GM13977 (cell line): ENCODE data around the gene ZFR2.

ENCODE experiments used
- DNase-seq: peaks from one replicate; pipeline ENCODE4 v3.0.0; 2012; ENCODE audit warnings: low spot score
- in situ Hi-C: fragments of 300-500 bp; cut with MboI; formaldehyde crosslinking; loops from one replicate; pipeline ENCODE4 v1.12.0; 2022; ENCODE audit warnings: low sequenced_read_pairs, low pct_unique_long_range_greater_than_20kb, mixed read lengths, inconsistent platforms; ENCODE audit not compliant: unreplicated experiment
- TF ChIP-seq, protein P1 (sequence below): IDR thresholded peaks from 2 replicates; pipeline ENCODE4 v1.5.1; 2012; ENCODE audit warnings: mild to moderate bottlenecking, control low read depth; ENCODE audit not compliant: insufficient read depth; ENCODE audit errors: extremely low read depth, missing control alignments

ZFR2 gene

DNA sequence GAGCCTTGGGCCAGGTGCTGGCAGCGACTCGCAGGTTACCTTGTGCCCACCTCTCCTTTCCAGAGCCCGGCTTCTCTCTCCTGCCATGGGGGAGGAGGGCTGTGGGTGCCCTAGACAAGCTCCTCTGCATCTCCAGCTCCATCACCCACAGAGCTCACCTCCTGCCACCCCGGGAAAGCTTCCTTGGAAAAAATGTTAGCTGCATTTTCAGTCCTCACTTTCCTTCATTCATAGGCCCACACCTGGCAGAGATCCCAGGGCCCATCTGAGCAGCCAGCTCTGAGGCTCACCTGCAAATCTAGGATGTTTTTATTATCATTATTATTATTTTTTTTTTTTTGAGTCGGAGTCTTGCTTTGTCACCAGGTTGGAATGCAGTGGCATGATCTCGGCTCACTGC, 36.8 kb downstream of the ZFR2 start:
- TF ChIP-seq, protein P1, sequence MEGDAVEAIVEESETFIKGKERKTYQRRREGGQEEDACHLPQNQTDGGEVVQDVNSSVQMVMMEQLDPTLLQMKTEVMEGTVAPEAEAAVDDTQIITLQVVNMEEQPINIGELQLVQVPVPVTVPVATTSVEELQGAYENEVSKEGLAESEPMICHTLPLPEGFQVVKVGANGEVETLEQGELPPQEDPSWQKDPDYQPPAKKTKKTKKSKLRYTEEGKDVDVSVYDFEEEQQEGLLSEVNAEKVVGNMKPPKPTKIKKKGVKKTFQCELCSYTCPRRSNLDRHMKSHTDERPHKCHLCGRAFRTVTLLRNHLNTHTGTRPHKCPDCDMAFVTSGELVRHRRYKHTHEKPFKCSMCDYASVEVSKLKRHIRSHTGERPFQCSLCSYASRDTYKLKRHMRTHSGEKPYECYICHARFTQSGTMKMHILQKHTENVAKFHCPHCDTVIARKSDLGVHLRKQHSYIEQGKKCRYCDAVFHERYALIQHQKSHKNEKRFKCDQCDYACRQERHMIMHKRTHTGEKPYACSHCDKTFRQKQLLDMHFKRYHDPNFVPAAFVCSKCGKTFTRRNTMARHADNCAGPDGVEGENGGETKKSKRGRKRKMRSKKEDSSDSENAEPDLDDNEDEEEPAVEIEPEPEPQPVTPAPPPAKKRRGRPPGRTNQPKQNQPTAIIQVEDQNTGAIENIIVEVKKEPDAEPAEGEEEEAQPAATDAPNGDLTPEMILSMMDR, result no peak
- in situ Hi-C loops, result no loop called here
- no peak for DNase-seq

DNA sequence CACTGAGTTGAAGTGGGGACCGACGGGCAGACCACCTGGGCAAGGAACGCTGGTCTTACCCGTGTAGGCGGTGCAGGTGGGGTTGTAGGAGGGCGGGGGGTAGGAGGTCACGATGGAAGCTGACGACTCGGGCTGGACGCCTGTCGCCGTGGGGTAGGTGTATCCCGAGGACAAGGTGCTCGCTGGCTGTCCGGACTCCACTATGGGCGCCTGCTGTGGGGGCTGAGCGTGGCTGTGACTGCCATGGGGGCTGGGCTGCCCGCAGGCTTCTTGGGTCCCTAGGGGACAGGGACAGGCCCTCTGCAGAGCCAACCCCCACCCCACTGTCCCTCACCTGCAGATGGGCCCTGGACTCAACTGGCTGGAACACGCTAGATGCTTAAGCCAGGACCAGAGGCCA, 37.2 kb downstream of the ZFR2 start:
- TF ChIP-seq, protein P1, result no peak
- in situ Hi-C loops, result no loop called here
- no peak for DNase-seq

DNA sequence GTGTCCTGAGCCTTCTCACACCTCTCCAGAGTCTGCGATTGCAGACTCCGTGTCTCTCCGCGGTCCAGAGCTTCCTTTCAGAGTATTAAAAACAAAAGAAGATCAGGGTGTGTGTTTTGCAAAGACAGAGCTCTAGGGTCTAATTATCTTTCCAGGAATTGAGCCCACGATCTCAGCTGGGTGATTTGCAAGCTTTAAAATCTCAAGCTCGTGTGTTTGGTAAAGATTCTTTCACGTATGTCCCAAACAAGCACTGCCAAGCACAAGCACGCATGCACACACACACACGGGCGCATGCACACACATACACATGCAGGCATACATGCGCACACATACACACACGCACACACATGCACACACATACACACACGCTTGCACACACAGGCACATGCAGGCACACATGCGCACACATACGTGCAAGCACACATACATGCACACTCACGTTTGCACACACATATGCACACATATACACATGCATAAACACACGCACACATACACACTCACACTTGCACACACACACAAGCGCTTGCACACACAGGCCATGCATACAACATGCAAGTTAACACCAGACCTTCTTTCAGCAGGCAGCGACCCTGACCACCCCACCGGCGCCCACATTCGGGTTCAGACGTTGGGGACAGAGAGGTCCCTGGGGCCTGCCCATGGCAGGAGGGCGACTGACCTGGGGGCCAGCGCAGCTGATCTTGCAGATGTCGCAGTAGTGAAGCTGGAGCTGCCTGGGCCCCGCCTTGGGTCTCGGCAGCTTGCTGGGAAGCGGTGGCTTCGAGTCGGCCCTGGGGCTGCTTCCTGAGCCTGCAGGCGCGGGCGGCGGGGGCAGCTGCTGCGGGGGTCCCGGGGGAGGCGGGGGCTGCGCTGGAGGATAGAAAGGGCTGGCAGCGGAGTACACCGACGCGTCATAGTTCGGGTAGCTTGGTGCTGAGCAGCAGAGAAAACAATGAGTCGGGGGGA, 37.9 kb downstream of the ZFR2 start:
- in situ Hi-C loops, result no loop called here
- DNase-seq, result no peak
- TF ChIP-seq, protein P1, result no peak

DNA sequence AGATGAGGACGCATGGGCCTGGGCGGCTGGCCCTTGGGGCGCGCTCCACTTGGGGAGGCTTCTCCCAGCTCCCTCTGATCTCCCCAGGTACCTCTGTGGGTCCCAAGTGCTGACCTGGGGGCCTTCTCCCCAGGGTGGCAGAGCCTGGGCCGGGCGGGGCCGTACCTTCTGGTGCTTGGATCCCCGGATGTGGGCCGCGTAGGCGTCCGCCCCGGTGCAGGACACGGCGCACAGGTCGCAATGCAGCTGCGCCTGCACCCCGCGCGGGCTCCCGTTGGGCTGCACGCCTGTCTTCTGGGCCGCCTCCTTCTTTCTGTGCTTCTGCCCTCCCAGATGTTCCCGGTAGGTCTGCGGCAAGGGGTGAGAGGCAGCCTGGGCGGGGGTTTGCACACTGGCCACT, 41.5 kb downstream of the ZFR2 start:
- TF ChIP-seq, protein P1, result no peak
- in situ Hi-C loops, result no loop called here
- no peak for DNase-seq

DNA sequence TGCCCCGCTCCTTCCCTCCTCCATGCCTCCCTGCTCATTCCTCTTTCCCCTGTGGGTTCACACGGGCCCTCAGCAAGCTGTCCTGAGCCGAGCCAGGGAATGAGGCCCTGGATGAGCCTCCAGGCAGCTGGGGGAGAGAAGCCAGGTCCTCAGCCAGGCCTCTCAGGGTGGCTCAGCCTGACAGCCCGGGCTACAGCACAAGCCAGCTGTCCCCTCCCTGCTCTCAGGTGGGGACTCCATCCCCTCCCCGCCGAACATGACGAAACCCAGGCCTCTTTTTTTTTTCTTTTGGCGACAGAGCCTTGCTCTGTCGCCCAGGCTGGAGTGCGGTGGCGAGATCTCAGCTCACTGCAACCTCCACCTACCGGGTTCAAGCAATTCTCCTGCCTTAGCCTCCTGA, 42.7 kb downstream of the ZFR2 start:
- no peak for DNase-seq
- in situ Hi-C loops, result no loop called here
- TF ChIP-seq, protein P1, result no peak

DNA sequence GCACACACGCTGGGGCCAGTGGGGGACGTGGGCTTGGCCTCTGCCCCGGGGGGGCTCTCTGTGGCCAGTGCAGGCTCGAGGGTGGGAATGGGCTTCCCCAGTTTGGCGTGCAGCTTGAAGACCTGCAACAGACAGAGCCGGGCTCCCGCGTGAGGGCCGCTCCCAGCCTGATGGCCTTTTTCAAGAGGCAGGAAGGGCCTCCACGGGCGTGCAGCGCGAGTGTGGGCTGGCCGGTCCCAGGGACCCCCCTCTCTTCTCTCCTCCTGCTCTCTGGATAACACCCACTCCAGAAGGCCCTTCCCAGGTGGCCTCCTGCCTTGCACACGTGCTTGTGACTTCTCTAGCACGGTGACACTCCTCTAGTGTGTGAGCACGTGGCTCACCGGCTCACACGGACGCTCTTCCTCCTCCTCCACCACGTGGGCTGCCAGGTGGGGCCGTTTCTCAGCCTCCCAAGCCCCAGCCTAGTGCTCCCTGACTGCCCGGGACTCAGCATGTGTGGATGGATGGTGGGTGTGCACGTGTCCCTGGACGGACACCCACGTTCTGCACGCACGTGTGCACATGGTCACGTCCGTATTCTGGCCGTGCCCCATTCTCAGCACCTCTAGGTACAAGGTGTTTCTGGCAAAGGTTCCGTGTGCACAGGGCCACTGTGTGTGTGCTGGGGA, 43.4 kb downstream of the ZFR2 start:
- TF ChIP-seq, protein P1, result no peak
- DNase-seq, result no peak

More for the DNA sequence above, 43.4 kb downstream of the ZFR2 start:
- in situ Hi-C loops, result no loop called here
